ENCODE data around the gene PPIH.

The PPIH gene

DNA sequence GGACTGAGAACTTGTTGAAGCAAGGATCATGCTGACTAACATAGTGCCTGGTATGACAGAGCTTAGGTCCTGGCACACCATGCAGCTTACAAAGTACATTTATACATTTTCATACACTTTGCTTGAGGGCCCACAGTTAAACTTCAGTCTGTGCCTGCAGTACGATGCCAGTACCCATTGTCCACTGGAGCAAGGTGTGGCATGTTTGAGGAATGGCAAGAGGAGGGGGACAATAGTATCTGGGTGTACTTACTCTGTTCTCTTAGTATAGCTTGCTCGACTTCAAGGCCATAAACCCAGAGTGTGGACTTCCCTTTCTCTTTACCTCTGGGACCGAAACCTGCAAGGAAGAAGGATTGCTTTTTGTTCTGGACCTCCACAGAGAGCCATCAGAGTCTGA is 17.2 kb downstream of the PPIH start:
- no peak overlapping the region for H3K27ac ChIP-seq
- no peak for TF ChIP-seq ZFX (IDR thresholded peaks at IDR 0.05)
- TF ChIP-seq, protein P1, sequence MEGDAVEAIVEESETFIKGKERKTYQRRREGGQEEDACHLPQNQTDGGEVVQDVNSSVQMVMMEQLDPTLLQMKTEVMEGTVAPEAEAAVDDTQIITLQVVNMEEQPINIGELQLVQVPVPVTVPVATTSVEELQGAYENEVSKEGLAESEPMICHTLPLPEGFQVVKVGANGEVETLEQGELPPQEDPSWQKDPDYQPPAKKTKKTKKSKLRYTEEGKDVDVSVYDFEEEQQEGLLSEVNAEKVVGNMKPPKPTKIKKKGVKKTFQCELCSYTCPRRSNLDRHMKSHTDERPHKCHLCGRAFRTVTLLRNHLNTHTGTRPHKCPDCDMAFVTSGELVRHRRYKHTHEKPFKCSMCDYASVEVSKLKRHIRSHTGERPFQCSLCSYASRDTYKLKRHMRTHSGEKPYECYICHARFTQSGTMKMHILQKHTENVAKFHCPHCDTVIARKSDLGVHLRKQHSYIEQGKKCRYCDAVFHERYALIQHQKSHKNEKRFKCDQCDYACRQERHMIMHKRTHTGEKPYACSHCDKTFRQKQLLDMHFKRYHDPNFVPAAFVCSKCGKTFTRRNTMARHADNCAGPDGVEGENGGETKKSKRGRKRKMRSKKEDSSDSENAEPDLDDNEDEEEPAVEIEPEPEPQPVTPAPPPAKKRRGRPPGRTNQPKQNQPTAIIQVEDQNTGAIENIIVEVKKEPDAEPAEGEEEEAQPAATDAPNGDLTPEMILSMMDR (conservative IDR thresholded peaks at IDR 0.05) = no peak

- H3K27ac ChIP-seq = no peak overlapping the region
- no peak for TF ChIP-seq ZFX (IDR thresholded peaks at IDR 0.05)
- TF ChIP-seq, protein P1 (conservative IDR thresholded peaks at IDR 0.05) = no peak
Observed at GRCh38 chr1:42676534-42677087, 18.4 kb downstream of the PPIH start.

GRCh38 chr1:42679364-42679983 is 21.3 kb downstream of the PPIH start:
- TF ChIP-seq ZFX (IDR thresholded peaks at IDR 0.05) = no peak
- TF ChIP-seq, protein P1 (conservative IDR thresholded peaks at IDR 0.05) = no peak
- H3K27ac ChIP-seq = no peak overlapping the region

GRCh38 chr1:42680055-42680454 is 21.8 kb downstream of the PPIH start:
- H3K27ac ChIP-seq = no peak overlapping the region
- TF ChIP-seq, protein P1 (conservative IDR thresholded peaks at IDR 0.05) = no peak
- no peak for TF ChIP-seq ZFX (IDR thresholded peaks at IDR 0.05)

DNA sequence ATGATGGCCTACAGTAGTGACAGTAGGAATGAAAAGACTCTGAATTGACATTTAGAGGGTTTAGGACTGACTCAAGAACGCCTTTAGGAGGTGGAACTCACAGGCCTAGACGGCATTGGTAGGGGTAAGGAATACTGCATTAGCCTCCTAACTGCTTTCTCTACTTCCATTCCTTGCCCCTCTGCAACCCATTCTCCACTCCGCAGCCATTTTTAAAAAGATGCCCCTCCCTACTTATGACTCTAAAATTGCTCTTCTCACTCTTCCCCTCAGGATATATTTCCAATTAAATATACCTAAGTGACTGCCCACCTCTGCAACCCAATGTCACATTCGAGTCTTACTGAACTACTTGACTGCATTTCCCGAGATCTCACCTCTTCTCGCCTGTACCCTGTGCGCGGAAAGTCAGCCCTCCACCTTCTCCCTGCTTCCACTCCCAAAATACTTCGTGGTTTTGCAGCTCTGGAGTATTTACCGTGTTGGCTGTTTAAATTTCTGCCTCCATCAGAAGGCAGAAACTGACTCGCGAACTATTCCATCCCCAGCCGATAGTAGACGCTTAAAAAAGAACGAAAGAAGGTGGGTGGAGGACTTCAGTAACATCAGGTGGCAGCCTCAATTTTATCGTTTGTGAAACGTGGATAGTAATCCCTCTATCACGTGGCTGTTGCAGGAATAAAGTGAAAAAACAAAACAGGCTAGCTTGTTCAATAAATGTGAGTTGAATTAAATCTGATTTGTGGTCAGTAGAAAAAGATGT is 22.9 kb downstream of the PPIH start:
- no peak for TF ChIP-seq ZFX (IDR thresholded peaks at IDR 0.05)
- TF ChIP-seq, protein P1 (conservative IDR thresholded peaks at IDR 0.05) = peak; percentile 21
- H3K27ac ChIP-seq = peak overlapping the region; percentile 97

DNA sequence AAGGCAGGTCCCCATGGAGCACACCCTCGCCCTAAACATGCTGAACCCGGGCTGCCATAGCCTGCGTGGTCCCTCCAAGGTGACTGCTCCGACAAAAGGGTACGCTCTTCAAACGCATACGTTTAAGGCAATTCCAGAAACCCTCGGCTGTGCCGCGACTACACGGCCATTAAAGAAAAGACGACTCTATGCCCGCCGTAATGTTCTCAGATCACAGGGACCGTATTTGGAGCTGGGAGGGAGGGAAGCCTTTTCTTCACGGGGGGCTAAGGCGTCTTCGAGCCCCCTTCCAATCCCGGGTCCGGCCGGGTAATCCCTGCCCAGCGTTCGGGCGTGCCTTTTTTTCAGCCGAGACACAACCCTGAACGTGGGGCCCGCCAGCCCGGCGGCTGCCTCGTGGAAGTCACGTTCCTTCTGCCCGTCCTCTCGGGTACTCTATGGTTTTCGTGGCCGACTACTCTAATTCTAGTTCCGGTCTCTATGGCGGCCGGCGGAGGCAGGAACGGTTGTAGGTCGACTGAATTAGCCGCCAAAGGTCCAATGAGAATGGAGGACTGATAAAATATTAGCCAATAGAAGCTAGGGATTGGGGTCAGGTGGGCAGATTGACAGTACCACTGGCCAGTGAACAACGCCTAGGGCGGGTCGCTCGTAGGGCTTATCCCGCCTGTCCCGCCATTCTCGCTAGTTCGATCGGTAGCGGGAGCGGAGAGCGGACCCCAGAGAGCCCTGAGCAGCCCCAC is 23.7 kb downstream of the PPIH start, which contains the start of gene YBX1:
YBX1 (plus strand) TSS at position 678 of the 743 bp plus-strand sequence. CDS start 148 bp downstream, outside the sequence.
- H3K27ac ChIP-seq = peak within 1 kb of the TSS; percentile 97
- TF ChIP-seq, protein P1 (conservative IDR thresholded peaks at IDR 0.05) = no peak
- no peak for TF ChIP-seq ZFX (IDR thresholded peaks at IDR 0.05)

GRCh38 chr1:42682484-42682738 is 24.2 kb downstream of the PPIH start:
- peak overlapping the region; percentile 97 for H3K27ac ChIP-seq

All from C4-2B (cell line).